Measurements from ENCODE around the gene NKAIN2.
"Not testable (repeated sequence)": the region's sequence is repeated elsewhere in the genome, so short reads cannot be mapped to it uniquely, and the experiment has no call there.

Gene NKAIN2

DNA sequence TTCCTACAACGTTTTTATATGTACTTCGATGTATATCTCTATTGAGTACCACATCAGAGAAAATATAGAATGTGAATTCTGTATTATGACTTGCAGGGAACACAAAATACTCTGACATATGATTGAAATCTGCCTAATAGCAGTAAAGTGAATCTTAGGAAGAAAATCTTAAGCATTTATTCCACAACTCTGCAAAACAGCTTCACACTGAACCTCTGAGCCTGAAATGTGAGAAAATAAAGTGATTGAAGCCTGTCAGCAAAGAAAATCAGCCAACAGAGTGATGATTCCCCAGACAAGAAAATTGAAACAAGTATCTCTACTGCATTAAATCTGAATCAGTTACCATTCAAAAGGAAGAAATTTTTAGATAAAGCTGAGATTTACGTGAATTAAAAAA lies 659.1 kb downstream of the NKAIN2 start:
- DNase-seq = no peak

GRCh38 chr6:124463271-124463670 lies 659.6 kb downstream of the NKAIN2 start:
- DNase-seq = no peak

- DNase-seq = not testable (repeated sequence)
These were observed 660.9 kb downstream of the NKAIN2 start for GRCh38 chr6:124464600-124464999.

DNA sequence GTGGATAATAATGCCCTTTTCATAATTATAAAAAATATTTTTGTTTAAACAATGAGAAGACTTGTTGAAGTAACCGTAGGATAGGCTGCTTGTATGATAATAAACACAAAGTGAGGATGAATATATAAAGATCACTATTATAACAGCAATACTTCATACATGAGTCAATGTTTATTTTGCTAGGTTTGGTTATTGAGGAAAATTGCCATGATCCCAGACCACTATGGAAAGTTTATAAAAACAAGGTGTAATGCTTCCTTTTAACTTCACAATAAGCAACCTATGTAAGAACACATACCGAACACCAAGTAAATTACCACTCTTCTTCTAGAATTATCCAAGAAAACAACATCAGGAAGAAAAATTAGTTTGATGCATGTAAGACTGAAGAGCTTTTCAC lies 663.3 kb downstream of the NKAIN2 start:
- no peak for DNase-seq

DNA sequence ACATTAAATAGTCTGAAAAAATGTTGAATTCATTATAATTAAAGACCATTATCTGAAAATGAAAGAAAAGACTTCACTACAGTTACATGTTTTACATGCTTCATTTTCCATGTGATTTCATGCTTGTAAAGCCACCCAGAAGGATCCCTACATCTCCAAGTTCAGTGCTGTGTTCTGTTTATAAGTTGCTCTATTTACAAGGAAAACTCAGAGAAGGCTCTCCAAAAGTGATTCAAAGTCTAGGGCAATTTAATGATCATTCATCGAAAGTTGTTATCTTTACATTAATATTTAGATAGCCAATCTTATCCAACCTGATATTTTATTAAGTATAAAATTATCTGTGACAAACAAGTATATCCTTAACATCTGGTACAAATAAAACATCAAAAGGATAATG lies 663.7 kb downstream of the NKAIN2 start:
- DNase-seq = no peak

- no peak for DNase-seq
These were observed 667.1 kb downstream of the NKAIN2 start for GRCh38 chr6:124470803-124471202.

DNA sequence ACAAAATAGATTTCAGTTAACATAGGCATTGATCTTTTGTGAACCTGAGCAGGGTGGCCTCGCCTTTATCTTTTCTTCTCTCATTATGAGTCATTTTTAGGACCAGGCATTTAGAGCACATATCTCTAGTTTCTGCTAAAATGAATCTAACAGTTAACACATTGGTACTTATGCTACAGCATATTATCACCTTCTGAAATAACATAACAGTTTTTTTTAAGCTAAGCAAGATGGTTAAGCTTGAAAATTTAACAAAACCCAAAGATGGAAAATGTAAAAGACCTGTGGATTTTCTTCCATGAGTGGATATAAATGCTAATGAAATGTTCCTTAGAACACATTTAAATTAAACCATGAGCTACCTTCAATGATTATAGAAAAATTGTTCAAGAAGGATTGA lies 671.5 kb downstream of the NKAIN2 start:
- DNase-seq = no peak

DNA sequence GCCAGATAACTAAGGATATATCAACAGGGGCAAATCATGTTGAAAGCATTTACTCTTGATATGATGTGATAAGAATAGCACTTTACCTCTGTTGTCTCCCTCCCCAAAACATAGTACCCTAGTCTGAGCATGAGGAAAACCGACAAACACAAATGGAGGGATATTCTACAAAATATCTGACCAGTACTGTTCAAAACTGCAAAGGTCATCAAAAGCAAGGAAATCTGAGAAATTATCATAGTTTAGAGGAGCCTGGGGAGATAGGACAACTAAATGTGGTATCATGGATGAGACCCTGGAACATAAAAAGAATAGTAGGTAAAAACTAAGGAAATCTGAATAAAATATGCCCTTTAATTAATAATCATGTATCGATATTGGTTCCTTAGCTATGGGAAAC lies 675.2 kb downstream of the NKAIN2 start:
- no peak for DNase-seq

GRCh38 chr6:124479991-124480430 lies 676.3 kb downstream of the NKAIN2 start:
- no peak for DNase-seq

DNA sequence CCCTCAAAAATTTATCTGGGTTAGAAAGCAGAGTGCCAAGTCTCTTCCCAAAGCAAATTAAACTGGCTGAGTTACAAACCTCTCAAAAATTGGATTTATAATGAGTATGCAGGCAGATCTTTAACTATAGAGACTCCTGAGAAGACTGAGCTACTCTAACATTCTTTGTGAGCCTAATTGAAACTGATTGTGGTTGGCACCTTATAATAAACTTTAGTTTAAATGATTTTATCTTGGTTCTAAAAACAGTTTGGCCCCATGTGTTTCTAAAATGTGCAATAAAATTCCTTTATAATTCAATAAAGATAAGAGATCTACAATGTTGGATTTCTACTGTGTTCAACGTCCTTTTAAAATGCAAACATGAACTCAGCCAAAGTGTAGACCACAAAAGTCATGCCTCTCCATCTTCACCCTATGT lies 678.4 kb downstream of the NKAIN2 start:
- DNase-seq = no peak

DNA sequence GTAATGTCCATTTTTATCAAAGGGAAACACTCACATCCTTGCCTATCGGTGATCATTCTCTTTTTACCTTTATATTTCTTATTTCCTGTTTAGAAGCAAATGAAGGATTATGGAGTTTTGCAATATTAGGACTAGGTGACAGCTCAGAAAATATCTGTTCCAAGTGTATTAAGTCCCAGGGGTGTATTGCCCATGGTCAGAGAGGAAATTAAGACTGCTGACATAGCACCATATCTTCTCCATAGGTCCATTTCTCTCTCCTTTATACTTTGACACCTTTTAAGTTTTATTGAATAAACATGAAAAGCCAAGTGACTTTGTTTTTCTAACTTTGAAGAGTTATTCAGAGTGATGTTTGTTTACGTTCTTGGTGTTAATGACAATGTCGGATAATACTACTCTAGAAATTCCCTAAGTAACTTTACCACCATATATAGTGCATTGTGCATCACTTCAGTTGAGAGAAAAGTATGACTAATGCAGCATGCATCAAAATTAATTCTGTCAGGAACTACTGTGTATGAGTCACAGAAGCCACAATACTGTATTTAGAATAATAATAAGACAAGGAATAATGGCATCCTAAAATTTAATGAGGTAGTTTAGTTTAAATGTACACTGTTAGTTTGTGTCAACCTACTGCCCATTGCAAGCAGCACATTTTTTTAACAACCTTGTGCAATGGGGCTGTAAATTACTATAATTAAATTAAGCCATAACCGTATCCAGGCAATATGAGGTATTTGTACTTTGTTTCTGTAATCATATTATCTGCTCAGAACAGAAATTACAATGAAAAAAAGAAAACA lies 684.2 kb downstream of the NKAIN2 start:
- no peak for DNase-seq

DNA sequence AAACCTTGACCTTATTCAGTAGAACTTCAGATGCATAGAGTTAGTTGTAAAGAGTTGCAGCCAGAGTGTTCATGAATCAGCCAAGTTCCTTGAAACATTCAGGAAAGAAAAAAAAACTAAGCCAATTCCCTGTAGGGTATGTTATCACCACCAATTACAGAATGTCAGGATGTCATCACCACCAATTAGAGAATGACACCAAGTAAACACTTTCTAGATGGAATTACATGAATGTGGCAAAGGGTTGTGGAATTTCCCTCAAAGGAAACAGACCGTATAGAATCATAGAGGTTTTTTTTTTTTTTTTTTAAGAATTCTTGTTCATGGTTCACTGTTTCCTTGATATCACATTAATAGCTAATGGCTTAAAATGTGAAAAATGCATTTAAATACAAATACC lies 686.5 kb downstream of the NKAIN2 start:
- no peak for DNase-seq

DNA sequence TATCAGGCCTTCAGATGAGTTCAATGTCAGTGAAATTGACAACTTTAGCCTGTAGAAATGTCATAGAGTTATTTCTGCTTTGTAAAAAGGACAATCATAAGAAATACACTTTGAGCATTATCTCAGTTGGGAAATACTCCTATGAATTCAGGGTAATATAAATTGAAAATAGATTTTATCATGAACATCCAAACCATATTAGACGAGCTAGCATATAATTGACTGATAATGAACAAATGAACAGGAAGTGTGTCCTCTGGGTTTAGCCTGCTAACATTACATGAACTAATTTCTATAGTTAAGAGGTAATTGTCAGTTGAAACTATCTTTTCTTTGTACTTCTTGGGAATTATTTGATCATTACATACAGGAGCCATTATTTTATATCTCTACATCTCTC lies 689.6 kb downstream of the NKAIN2 start:
- DNase-seq = no peak

- DNase-seq = no peak
These were observed 691.4 kb downstream of the NKAIN2 start for GRCh38 chr6:124494956-124495664.

- no peak for DNase-seq
These were observed 692.1 kb downstream of the NKAIN2 start for GRCh38 chr6:124495665-124496190.

GRCh38 chr6:124496334-124496733 lies 692.7 kb downstream of the NKAIN2 start:
- no peak for DNase-seq

GRCh38 chr6:124512431-124512830 lies 708.8 kb downstream of the NKAIN2 start:
- no peak for DNase-seq

DNA sequence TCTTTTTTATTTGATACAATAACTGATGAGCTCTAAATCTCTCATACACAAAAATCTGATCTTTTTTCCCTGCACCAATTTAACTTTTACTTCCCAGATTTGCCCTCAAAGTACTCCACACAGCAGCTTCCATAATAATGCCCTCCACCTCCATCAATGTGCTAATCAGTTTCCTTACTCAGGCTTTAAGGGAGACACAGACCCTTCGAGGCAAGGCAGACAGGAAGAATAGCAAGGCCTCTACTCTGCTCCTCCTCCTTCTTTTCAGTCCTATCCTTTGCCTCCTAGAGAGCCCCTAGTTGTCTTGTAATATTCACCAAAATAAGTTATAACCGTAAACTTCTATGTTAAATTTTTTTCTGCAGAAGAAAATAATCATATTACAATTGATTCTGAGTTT lies 713.7 kb downstream of the NKAIN2 start:
- no peak for DNase-seq

DNA sequence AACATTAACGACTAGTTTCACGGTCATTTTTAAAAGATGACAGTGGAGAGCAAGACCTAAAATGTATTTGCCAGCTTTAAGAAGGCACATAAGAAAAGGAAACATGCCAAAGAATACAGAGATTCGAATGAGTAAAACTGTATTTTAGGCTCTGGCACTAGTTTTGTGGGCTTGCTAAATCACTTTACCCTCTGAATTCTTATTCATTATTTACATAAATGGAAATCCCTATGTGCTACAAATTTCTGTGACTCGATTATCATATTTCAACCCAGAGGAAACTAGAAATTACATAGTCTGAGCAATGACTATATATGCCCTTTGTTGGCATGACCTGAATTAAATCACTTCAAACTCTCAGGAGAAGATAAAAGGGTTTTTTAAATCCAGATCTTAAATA lies 716.8 kb downstream of the NKAIN2 start:
- no peak for DNase-seq

- no peak for DNase-seq
These were observed 718.7 kb downstream of the NKAIN2 start for GRCh38 chr6:124522335-124522734.

DNA sequence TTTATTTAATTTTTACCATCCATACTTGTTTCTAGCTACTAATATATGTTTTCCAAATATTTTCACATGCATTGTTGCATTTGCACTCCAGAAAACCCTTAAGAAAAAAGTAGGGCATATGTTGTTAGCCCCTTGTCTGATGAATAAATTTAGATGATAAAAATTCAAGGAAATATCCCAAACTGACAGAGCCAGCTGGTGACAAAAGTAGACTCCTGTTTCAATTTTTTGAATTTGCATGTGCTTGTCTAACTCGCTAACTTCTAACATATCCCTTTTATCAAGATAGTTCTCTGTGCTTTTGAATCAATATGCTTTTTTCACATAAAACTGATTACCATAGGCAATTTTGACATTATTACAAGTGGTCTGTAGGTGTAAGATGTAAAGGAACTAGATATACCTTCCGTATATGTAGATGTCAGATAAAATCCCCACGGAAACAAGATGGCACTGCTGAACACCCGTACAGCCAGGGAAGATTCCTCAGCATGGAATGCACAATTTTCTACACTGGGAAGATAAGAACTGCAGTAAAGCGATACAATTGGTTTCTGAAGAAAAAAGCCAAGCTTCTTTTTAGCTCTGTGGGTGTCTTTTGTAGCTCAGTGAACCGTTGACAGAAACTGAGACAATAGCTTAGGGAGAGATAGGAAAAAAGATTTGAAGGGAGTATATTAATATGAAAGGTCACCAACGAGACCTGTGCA lies 721.0 kb downstream of the NKAIN2 start:
- no peak for DNase-seq

DNA sequence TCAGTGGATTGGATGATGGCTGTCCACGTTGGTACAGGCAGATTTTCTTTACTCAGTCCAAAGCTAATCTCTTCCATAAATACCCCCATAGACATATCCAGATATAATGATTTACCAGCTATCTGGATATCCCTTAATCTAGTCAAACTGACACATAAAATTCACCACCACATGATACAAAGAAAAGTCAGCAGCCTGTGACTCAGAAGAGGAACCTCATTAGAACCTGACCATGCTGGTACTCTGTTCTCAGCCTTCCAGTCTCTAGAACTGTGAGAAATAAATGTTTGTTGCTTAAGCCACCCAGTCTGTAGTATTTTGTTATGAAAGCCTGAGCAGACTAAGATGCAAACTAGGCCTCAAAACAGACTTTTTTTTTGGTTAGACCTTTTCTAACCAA lies 727.3 kb downstream of the NKAIN2 start:
- DNase-seq = no peak

- DNase-seq = no peak
These were observed 731.6 kb downstream of the NKAIN2 start for GRCh38 chr6:124535299-124535698.

- DNase-seq = no peak
These were observed 732.1 kb downstream of the NKAIN2 start for GRCh38 chr6:124535746-124536145.

Data from stimulated activated CD4-positive, alpha-beta T cell treated with anti-CD3 and anti-CD28 coated beads, Interleukin-4, amount 100 ng/mL, for 1 hour (primary cell).